ENCODE measurements around the gene BCR. TPM values are rescaled to one million over a fixed set of nuclear protein-coding genes. Genes with fewer than 3 reads are reported as not detected.

Gene BCR
- total and polyA plus RNA-seq, 2 donors (not counting 1 experiment from before 2014, with no cell fraction given) = 30.2 to 46.4 TPM

DNA sequence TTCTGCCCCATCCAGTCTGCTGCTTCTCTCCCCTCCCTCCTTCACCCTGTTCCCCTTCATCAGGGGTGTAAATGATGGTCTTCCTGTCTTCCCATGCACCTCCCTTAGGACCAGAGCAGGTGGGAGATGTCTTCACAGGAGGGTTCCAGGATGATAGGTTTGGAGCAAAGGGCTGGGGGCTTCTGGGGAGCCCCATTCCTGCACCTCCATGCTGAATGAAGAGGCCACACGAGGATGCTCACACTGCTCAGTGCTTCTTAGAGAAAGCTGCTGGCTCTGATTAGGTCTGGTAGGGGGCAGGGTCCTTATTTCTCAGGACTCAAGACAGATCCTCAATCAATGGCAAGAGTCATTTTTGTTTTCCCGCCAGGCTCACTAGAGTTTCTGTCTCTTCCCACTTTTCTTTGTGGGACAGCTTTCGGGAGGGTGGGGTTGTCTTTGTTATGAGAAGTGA lies 41.1 kb downstream of the BCR start:
- peak overlapping the region; percentile 38 to 72 for H3K27ac ChIP-seq (ENCODE audit: low read length in 2 of 2)
- H3K4me1 ChIP-seq (ENCODE audit: control insufficient read depth in 2 of 2, insufficient read depth in 2 of 2, low read length in 2 of 2) = peaks cover 60 to 76% of the 10 kb centered on the region in 2 donors
- intact Hi-C loops (cut with micrococcal nuclease) = loop anchor here (2.0 kb wide), 2 partner anchors 21 to 55 kb away; no protein-coding TSS in a partner anchor
- no peak for DNase-seq
- no peaks in the 10 kb centered on the region for H3K9me3 Mint-ChIP-seq (ENCODE audit: insufficient read depth)
- 83% methylated on average over 2 of the region's 3 CpGs for WGBS (ENCODE audit: insufficient coverage)
- peaks cover 37% of the 10 kb centered on the region for H4K20me1 ChIP-seq (ENCODE audit: control insufficient read depth, insufficient read depth, low read length, poor library complexity, severe bottlenecking)
- POLR2A ChIA-PET = interaction anchor here (2.3 kb wide), 1 partner anchor 41 kb away, joined by 7 read pairs; the partner anchor contains the start of gene BCR
- TF ChIP-seq, protein P1, sequence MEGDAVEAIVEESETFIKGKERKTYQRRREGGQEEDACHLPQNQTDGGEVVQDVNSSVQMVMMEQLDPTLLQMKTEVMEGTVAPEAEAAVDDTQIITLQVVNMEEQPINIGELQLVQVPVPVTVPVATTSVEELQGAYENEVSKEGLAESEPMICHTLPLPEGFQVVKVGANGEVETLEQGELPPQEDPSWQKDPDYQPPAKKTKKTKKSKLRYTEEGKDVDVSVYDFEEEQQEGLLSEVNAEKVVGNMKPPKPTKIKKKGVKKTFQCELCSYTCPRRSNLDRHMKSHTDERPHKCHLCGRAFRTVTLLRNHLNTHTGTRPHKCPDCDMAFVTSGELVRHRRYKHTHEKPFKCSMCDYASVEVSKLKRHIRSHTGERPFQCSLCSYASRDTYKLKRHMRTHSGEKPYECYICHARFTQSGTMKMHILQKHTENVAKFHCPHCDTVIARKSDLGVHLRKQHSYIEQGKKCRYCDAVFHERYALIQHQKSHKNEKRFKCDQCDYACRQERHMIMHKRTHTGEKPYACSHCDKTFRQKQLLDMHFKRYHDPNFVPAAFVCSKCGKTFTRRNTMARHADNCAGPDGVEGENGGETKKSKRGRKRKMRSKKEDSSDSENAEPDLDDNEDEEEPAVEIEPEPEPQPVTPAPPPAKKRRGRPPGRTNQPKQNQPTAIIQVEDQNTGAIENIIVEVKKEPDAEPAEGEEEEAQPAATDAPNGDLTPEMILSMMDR (IDR thresholded peaks at IDR 0.05) = no peak
- TF ChIP-seq EZH2 (IDR thresholded peaks at IDR 0.05; ENCODE audit: borderline replicate concordance, insufficient read depth, low read depth, low read length, poor library complexity, severe bottlenecking) = no peak
- H3K4me3 Mint-ChIP-seq = peak overlapping the region; percentile 84
- peaks cover 97% of the 10 kb centered on the region for H3K79me2 ChIP-seq (ENCODE audit: control insufficient read depth, insufficient read depth, low read length)
- H2AFZ ChIP-seq (ENCODE audit: insufficient read depth, low read depth, low read length, poor library complexity, severe bottlenecking) = no peak overlapping the region
- peaks cover 0 to 5% of the 10 kb centered on the region in 2 experiments for H3K36me3 ChIP-seq (replicated peaks in 1 of 2; ENCODE audit: control extremely low read depth in 1 of 2, control insufficient read depth in 1 of 2, extremely low read depth in 1 of 2, insufficient read depth in 2 of 2, low read length in 1 of 2)
- H3K27me3 Mint-ChIP-seq = no peaks in the 10 kb centered on the region
- H3K4me1 Mint-ChIP-seq = peaks cover 69% of the 10 kb centered on the region
- CTCF ChIA-PET = interaction anchor here (1.0 to 2.8 kb wide), 2 partner anchors 22 to 39 kb away, joined by 4 to 6 read pairs; no protein-coding TSS in a partner anchor
- H3K9ac ChIP-seq (ENCODE audit: low read length) = no peak overlapping the region
- no peaks in the 10 kb centered on the region for H3K27me3 ChIP-seq (replicated peaks in 1 of 4; ENCODE audit: control extremely low read depth in 1 of 4, control insufficient read depth in 3 of 4, insufficient read depth in 4 of 4, low read length in 3 of 4)
- ATAC-seq (ENCODE audit: low read depth) = no peak
- no peak overlapping the region for H3K27ac Mint-ChIP-seq
- no peaks in the 10 kb centered on the region for H3K9me3 ChIP-seq (ENCODE audit: control extremely low read depth in 1 of 3, control insufficient read depth in 2 of 3, insufficient read depth in 1 of 3, low read length in 2 of 3)
- no peak overlapping the region for H3K4me3 ChIP-seq (ENCODE audit: control extremely low read depth in 1 of 5, extremely low read depth in 1 of 5, insufficient read depth in 1 of 5, low read depth in 2 of 5, low read length in 4 of 5)
- peak overlapping the region; percentile 79 for H3K4me2 ChIP-seq (replicated peaks; ENCODE audit: low read depth, low read length, poor library complexity, severe bottlenecking)

DNA sequence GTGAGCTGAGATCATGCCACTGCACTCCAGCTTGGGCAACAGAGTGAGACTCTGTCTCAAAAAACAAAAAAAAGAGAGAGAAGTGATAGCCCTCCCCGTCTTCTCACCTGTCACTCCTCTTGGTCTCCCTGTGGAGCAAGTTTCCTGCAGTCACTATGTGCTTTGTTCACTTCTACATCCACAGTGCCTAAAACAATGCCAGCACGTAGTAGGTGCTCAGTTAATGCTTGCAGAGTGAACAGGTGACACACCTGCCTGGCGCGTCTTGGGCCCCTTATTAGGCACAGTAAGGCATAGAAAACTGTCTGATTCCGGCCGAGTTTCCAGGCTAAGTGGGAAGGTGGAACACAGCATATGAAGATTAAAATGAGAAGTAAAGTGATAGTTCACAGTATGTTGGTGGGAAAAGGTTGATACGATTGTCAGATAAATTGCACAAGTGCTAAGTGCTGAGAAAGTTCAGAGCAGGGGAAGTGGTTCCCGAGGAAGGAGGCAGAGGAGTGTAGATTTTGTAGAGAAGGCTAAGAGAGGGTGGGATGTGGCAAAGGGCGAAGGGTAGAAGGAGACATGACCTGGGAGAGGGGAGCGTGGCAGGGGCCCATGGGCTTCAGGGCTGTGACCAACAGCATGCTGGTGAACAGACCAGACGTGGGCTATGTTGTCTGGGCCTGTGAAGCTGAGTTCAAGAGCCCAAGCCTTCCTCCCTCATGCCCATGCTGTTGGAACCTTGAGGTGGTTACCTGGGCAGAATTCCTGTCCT lies 41.9 kb downstream of the BCR start:
- peak overlapping the region; percentile 5 for H3K27ac Mint-ChIP-seq
- Histone ChIP-seq H4K20me1 (ENCODE audit: control insufficient read depth, insufficient read depth, low read length, poor library complexity, severe bottlenecking) (peaks cover 31% of the 10 kb centered on the region), H3K9me3 (ENCODE audit: control extremely low read depth in 1 of 3, control insufficient read depth in 2 of 3, insufficient read depth in 1 of 3, low read length in 2 of 3) (peaks cover 0 to 2% (median 0%) of the 10 kb centered on the region in 3 donors), H3K4me3 (ENCODE audit: control extremely low read depth in 1 of 5, extremely low read depth in 1 of 5, insufficient read depth in 1 of 5, low read depth in 2 of 5, low read length in 4 of 5) (no peak overlapping the region), H3K4me2 (replicated peaks; ENCODE audit: low read depth, low read length, poor library complexity, severe bottlenecking) (no peak overlapping the region), H3K27ac (ENCODE audit: low read length in 2 of 2) (no peak overlapping the region), H3K79me2 (ENCODE audit: control insufficient read depth, insufficient read depth, low read length) (peaks cover 96% of the 10 kb centered on the region), H3K4me1 (ENCODE audit: control insufficient read depth in 2 of 2, insufficient read depth in 2 of 2, low read length in 2 of 2) (peaks cover 52 to 68% of the 10 kb centered on the region in 2 donors), H3K36me3 (replicated peaks in 1 of 2; ENCODE audit: control extremely low read depth in 1 of 2, control insufficient read depth in 1 of 2, extremely low read depth in 1 of 2, insufficient read depth in 2 of 2, low read length in 1 of 2) (peaks cover 0 to 5% of the 10 kb centered on the region in 2 experiments), H2AFZ (ENCODE audit: insufficient read depth, low read depth, low read length, poor library complexity, severe bottlenecking) (no peak overlapping the region), H3K27me3 (replicated peaks in 1 of 4; ENCODE audit: control extremely low read depth in 1 of 4, control insufficient read depth in 3 of 4, insufficient read depth in 4 of 4, low read length in 3 of 4) (no peaks in the 10 kb centered on the region), H3K9ac (ENCODE audit: low read length) (no peak overlapping the region)
- POLR2A ChIA-PET = no interaction called here
- intact Hi-C loops (cut with micrococcal nuclease) = no loop called here
- H3K4me3 Mint-ChIP-seq = no peak overlapping the region
- ATAC-seq (ENCODE audit: low read depth) = no peak
- H3K27me3 Mint-ChIP-seq = no peaks in the 10 kb centered on the region
- DNase-seq = no peak
- CTCF ChIA-PET = no interaction called here
- peaks cover 61% of the 10 kb centered on the region for H3K4me1 Mint-ChIP-seq
- H3K9me3 Mint-ChIP-seq (ENCODE audit: insufficient read depth) = peaks cover 1% of the 10 kb centered on the region
- 84% methylated on average over 11 of the region's 11 CpGs for WGBS (ENCODE audit: insufficient coverage)
- TF ChIP-seq, protein P1 (IDR thresholded peaks at IDR 0.05) = no peak
- TF ChIP-seq EZH2 (IDR thresholded peaks at IDR 0.05; ENCODE audit: borderline replicate concordance, insufficient read depth, low read depth, low read length, poor library complexity, severe bottlenecking) = no peak

All from B cell (primary cell).